Measurements from ENCODE around the gene PCNX1.

PCNX1 gene

GRCh38 chr14:70915415-70915814 lies 8.2 kb downstream of the PCNX1 start:
- Histone ChIP-seq H3K4me3 (replicated peaks; ENCODE audit: insufficient read depth, low read length) (no peak overlapping the region), H3K27me3 (ENCODE audit: insufficient read depth, poor library complexity, severe bottlenecking) (no peaks in the 10 kb centered on the region), H3K27ac (replicated peaks) (no peak overlapping the region)
- DNase-seq (ENCODE audit: low read depth in 1 of 2, low spot score in 1 of 2), result no peak
- TF ChIP-seq, protein P1, sequence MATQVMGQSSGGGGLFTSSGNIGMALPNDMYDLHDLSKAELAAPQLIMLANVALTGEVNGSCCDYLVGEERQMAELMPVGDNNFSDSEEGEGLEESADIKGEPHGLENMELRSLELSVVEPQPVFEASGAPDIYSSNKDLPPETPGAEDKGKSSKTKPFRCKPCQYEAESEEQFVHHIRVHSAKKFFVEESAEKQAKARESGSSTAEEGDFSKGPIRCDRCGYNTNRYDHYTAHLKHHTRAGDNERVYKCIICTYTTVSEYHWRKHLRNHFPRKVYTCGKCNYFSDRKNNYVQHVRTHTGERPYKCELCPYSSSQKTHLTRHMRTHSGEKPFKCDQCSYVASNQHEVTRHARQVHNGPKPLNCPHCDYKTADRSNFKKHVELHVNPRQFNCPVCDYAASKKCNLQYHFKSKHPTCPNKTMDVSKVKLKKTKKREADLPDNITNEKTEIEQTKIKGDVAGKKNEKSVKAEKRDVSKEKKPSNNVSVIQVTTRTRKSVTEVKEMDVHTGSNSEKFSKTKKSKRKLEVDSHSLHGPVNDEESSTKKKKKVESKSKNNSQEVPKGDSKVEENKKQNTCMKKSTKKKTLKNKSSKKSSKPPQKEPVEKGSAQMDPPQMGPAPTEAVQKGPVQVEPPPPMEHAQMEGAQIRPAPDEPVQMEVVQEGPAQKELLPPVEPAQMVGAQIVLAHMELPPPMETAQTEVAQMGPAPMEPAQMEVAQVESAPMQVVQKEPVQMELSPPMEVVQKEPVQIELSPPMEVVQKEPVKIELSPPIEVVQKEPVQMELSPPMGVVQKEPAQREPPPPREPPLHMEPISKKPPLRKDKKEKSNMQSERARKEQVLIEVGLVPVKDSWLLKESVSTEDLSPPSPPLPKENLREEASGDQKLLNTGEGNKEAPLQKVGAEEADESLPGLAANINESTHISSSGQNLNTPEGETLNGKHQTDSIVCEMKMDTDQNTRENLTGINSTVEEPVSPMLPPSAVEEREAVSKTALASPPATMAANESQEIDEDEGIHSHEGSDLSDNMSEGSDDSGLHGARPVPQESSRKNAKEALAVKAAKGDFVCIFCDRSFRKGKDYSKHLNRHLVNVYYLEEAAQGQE (IDR thresholded peaks at IDR 0.05; ENCODE audit: insufficient replicate concordance, low read depth), result no peak
- TF ChIP-seq POLR2AphosphoS5 (IDR thresholded peaks at IDR 0.05; ENCODE audit: low read depth), result no peak
- TF ChIP-seq, protein P2, sequence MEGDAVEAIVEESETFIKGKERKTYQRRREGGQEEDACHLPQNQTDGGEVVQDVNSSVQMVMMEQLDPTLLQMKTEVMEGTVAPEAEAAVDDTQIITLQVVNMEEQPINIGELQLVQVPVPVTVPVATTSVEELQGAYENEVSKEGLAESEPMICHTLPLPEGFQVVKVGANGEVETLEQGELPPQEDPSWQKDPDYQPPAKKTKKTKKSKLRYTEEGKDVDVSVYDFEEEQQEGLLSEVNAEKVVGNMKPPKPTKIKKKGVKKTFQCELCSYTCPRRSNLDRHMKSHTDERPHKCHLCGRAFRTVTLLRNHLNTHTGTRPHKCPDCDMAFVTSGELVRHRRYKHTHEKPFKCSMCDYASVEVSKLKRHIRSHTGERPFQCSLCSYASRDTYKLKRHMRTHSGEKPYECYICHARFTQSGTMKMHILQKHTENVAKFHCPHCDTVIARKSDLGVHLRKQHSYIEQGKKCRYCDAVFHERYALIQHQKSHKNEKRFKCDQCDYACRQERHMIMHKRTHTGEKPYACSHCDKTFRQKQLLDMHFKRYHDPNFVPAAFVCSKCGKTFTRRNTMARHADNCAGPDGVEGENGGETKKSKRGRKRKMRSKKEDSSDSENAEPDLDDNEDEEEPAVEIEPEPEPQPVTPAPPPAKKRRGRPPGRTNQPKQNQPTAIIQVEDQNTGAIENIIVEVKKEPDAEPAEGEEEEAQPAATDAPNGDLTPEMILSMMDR (IDR thresholded peaks at IDR 0.05; ENCODE audit: insufficient read depth, low read length), result no peak
- no peak for TF ChIP-seq GABPA (IDR thresholded peaks at IDR 0.05; ENCODE audit: low read depth)
- no peak for TF ChIP-seq SPI1 (IDR thresholded peaks at IDR 0.05; ENCODE audit: borderline replicate concordance, low read depth)

DNA sequence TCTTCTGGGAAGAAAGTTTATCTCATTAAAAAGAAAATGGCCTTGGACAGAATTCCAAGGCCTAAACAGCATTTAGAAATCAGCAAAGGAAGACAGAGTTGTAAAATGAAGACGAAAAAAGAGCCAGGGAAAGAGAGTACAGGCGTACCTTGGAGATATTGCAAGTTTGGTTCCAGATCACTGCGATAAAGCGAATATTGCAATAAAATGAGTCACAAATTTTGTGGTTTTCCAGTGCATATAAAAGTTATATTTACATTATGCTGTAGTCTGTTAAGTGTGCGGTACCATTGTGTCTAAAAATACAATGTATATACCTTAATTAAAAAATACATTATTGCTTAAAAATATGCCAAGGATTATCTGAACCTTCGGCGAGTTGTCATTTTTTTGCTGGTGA lies 9.0 kb downstream of the PCNX1 start:
- no peak overlapping the region for H3K4me3 ChIP-seq (replicated peaks; ENCODE audit: insufficient read depth, low read length)
- no peaks in the 10 kb centered on the region for H3K27me3 ChIP-seq (ENCODE audit: insufficient read depth, poor library complexity, severe bottlenecking)
- TF ChIP-seq GABPA (IDR thresholded peaks at IDR 0.05; ENCODE audit: low read depth) (no peak), SPI1 (IDR thresholded peaks at IDR 0.05; ENCODE audit: borderline replicate concordance, low read depth) (no peak), POLR2AphosphoS5 (IDR thresholded peaks at IDR 0.05; ENCODE audit: low read depth) (no peak)
- TF ChIP-seq, protein P2 (IDR thresholded peaks at IDR 0.05; ENCODE audit: insufficient read depth, low read length), result no peak
- TF ChIP-seq, protein P1 (IDR thresholded peaks at IDR 0.05; ENCODE audit: insufficient replicate concordance, low read depth), result no peak
- no peak for DNase-seq (ENCODE audit: low read depth in 1 of 2, low spot score in 1 of 2)
- no peak overlapping the region for H3K27ac ChIP-seq (replicated peaks)

DNA sequence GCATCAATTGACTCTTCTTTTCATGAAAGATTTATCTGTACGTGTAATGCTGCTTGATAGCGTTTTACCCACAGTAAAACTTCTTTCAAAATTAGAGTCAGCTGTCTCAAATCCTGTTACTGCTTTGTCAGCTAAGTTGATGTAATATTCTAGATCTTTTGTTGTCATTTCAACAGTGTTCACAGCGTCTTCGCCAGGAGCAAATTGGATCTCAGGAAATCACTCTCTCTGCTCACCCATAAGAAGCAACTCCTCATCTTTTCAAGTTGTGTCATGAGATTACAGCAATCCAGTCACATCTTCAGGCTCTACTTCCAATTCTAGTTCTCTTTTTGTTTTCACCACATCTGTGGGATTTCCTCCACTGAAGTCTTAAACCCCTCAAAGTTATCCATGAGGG lies 9.5 kb downstream of the PCNX1 start:
- no peak for TF ChIP-seq GABPA (IDR thresholded peaks at IDR 0.05; ENCODE audit: low read depth)
- no peak for TF ChIP-seq SPI1 (IDR thresholded peaks at IDR 0.05; ENCODE audit: borderline replicate concordance, low read depth)
- TF ChIP-seq POLR2AphosphoS5 (IDR thresholded peaks at IDR 0.05; ENCODE audit: low read depth), result no peak
- TF ChIP-seq, protein P2 (IDR thresholded peaks at IDR 0.05; ENCODE audit: insufficient read depth, low read length), result no peak
- TF ChIP-seq, protein P1 (IDR thresholded peaks at IDR 0.05; ENCODE audit: insufficient replicate concordance, low read depth), result no peak
- H3K4me3 ChIP-seq (replicated peaks; ENCODE audit: insufficient read depth, low read length), result no peak overlapping the region
- no peak overlapping the region for H3K27ac ChIP-seq (replicated peaks)
- DNase-seq (ENCODE audit: low read depth in 1 of 2, low spot score in 1 of 2), result no peak
- H3K27me3 ChIP-seq (ENCODE audit: insufficient read depth, poor library complexity, severe bottlenecking), result no peaks in the 10 kb centered on the region
